Uterus (tissue), 2 donors: ENCODE data around the gene SPATS2L.

Experiments
- CTCF ChIP-seq, 4 experiments: fragments of 200-600 bp in 2 of 4; fragments of 450-650 bp in 2 of 4; sonication (generic) in 2 of 4; IDR thresholded peaks; one replicate each; pipeline ENCODE4 v1.5.1; 2016 to 2019; ENCODE audit warnings: antibody characterized with exemption in 4 of 4, mild to moderate bottlenecking in 2 of 4, moderate library complexity in 1 of 4
- POLR2A ChIP-seq, 2 donors: fragments of 450-650 bp; IDR thresholded peaks; one replicate each; pipeline ENCODE4 v1.6.1; 2016; ENCODE audit warnings: antibody characterized with exemption in 2 of 2, mild to moderate bottlenecking in 1 of 2, moderate library complexity in 1 of 2

GRCh38 chr2:200405599-200406298, 99.3 kb downstream of the SPATS2L start:
- TF ChIP-seq CTCF (IDR thresholded peaks at IDR 0.05) (no peak), POLR2A (IDR thresholded peaks at IDR 0.05) (no peak)
